ENCODE results near the gene DENND1A.

DNA sequence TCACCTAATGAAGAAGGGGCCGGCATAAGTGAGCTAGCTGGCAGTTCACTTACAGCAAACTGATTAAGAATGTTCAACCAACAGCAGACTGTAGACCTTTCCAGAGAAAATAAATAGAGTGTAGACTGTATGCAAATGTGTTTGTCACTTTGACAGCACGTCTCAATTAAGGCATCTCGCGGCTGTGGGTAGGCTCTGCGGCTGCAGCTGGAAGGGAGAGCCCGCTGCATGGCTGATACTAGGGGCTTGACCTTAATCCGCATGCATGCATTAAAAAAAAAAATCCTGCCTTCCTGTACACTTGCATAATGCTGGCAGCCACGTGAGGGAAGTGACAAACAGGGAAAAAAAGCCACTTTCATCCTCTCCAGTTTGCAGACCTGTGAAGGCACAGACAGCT, 491.6 kb downstream of the DENND1A start:
- no peak for TF ChIP-seq EZH2 (IDR thresholded peaks at IDR 0.05; ENCODE audit: insufficient read depth, low read length)
- TF ChIP-seq, protein P1, sequence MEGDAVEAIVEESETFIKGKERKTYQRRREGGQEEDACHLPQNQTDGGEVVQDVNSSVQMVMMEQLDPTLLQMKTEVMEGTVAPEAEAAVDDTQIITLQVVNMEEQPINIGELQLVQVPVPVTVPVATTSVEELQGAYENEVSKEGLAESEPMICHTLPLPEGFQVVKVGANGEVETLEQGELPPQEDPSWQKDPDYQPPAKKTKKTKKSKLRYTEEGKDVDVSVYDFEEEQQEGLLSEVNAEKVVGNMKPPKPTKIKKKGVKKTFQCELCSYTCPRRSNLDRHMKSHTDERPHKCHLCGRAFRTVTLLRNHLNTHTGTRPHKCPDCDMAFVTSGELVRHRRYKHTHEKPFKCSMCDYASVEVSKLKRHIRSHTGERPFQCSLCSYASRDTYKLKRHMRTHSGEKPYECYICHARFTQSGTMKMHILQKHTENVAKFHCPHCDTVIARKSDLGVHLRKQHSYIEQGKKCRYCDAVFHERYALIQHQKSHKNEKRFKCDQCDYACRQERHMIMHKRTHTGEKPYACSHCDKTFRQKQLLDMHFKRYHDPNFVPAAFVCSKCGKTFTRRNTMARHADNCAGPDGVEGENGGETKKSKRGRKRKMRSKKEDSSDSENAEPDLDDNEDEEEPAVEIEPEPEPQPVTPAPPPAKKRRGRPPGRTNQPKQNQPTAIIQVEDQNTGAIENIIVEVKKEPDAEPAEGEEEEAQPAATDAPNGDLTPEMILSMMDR (IDR thresholded peaks at IDR 0.05; ENCODE audit: insufficient read depth, low read depth, low read length): no peak

Data from astrocyte (in vitro differentiated cells and primary cell).